HL-60 (cell line): ENCODE measurements around the gene IFTAP.

Experiments used
- DNase-seq, 2 experiments: peaks; one replicate each; pipeline ENCODE4 v3.0.0-alpha.2; 2010 to 2020; ENCODE audit warnings: low read depth in 1 of 2, low spot score in 1 of 2
- H3K27ac ChIP-seq: fragments of 250-450 bp; sonication (Bioruptor Pico); replicated peaks from 2 replicates; pipeline ENCODE4 v1.5.1; 2020; ENCODE audit warnings: mild to moderate bottlenecking, moderate library complexity
- H3K27me3 ChIP-seq: fragments of 250-450 bp; sonication (Bioruptor Pico); 2 replicates; pipeline ENCODE4 v1.5.1; 2021; ENCODE audit warnings: mild to moderate bottlenecking, moderate library complexity; ENCODE audit not compliant: insufficient read depth, poor library complexity, severe bottlenecking
- H3K4me3 ChIP-seq: replicated peaks from 2 replicates; pipeline ENCODE4 v1.5.1; 2011; ENCODE audit warnings: mild to moderate bottlenecking, control low read depth, low read length; ENCODE audit not compliant: insufficient read depth
- CTCF ChIP-seq: IDR thresholded peaks from one replicate; pipeline ENCODE4 v1.5.1; 2011; ENCODE audit warnings: low read length, control low read depth, inconsistent platforms; ENCODE audit not compliant: insufficient read depth
- GABPA ChIP-seq: IDR thresholded peaks from 2 replicates; pipeline ENCODE4 v1.6.1; 2012; ENCODE audit warnings: low read depth
- POLR2AphosphoS5 ChIP-seq: IDR thresholded peaks from 2 replicates; pipeline ENCODE4 v1.6.1; 2012; ENCODE audit warnings: low read depth
- REST ChIP-seq: IDR thresholded peaks from 2 replicates; pipeline ENCODE4 v1.6.1; 2012; ENCODE audit warnings: low read depth; ENCODE audit not compliant: insufficient replicate concordance
- SPI1 ChIP-seq: IDR thresholded peaks from 2 replicates; pipeline ENCODE4 v1.6.1; 2012; ENCODE audit warnings: low read depth, mild to moderate bottlenecking, borderline replicate concordance

IFTAP gene

GRCh38 chr11:36628765-36629244, 34.5 kb downstream of the IFTAP start:
- TF ChIP-seq CTCF (no peak), SPI1 (no peak), POLR2AphosphoS5 (no peak), REST (no peak), GABPA (no peak)
- H3K27ac ChIP-seq, result no peak overlapping the region
- DNase-seq, result no peak
- H3K27me3 ChIP-seq, result no peaks in the 10 kb centered on the region
- no peak overlapping the region for H3K4me3 ChIP-seq

- Histone ChIP-seq H3K27me3 (no peaks in the 10 kb centered on the region), H3K4me3 (no peak overlapping the region), H3K27ac (no peak overlapping the region)
- DNase-seq, result no peak
- TF ChIP-seq CTCF (no peak), POLR2AphosphoS5 (no peak), GABPA (no peak), REST (no peak), SPI1 (no peak)
These were observed 37.5 kb downstream of the IFTAP start for GRCh38 chr11:36631774-36632173.

- Histone ChIP-seq H3K27me3 (no peaks in the 10 kb centered on the region), H3K27ac (no peak overlapping the region), H3K4me3 (no peak overlapping the region)
- TF ChIP-seq CTCF (no peak), GABPA (no peak), REST (no peak), POLR2AphosphoS5 (no peak), SPI1 (no peak)
- DNase-seq, result no peak
These were observed 41.0 kb downstream of the IFTAP start for GRCh38 chr11:36635066-36635862.
